Right ventricle myocardium superior (tissue), 1 donor: ENCODE measurements around the gene TRIM44. TPM values are rescaled to one million over a fixed set of nuclear protein-coding genes. Genes with fewer than 3 reads are reported as not detected.

ENCODE experiments used
- ATAC-seq: fragments of 200-7000 bp; cut with Tn5 transposase; one replicate; pipeline ENCODE4 v1.9.1; 2020; ENCODE audit warnings: mild to moderate bottlenecking; ENCODE audit not compliant: poor library complexity
- DNase-seq: peaks from one replicate; pipeline ENCODE4 v3.0.0-alpha.2; 2020
- intact Hi-C: fragments of 100-400 bp; cut with DNase I; formaldehyde crosslinking; loops from one replicate; pipeline ENCODE4 v1.11.2; 2022
- long read RNA-seq: library from polyadenylated mRNA; unstranded; transcript quantifications from one replicate; pipeline ENCODE4 v2.0.0, GENCODE V29; 2021
- total RNA-seq: library from RNA; stranded (reverse); fragmentation: NEBNext Ultra II Directional; extraction: Animal tissue kit (Norgen Biotek cat#: 25700); gene quantifications from one replicate; pipeline ENCODE4 v1.2.1, GENCODE V29; 2021
- donor health status: DM: no; HTN: yes; CAD: no; lungs with severe emphysema.

The TRIM44 gene, protein sequence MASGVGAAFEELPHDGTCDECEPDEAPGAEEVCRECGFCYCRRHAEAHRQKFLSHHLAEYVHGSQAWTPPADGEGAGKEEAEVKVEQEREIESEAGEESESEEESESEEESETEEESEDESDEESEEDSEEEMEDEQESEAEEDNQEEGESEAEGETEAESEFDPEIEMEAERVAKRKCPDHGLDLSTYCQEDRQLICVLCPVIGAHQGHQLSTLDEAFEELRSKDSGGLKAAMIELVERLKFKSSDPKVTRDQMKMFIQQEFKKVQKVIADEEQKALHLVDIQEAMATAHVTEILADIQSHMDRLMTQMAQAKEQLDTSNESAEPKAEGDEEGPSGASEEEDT
- 34.0 TPM for total RNA-seq
- long read RNA-seq, full-length matches to known transcripts: 147 of 163 reads
- long read RNA-seq, partial matches to known transcripts: 0 of 163 reads
- long read RNA-seq, other reads (novel, unspliced or antisense): 16 of 163 reads

DNA sequence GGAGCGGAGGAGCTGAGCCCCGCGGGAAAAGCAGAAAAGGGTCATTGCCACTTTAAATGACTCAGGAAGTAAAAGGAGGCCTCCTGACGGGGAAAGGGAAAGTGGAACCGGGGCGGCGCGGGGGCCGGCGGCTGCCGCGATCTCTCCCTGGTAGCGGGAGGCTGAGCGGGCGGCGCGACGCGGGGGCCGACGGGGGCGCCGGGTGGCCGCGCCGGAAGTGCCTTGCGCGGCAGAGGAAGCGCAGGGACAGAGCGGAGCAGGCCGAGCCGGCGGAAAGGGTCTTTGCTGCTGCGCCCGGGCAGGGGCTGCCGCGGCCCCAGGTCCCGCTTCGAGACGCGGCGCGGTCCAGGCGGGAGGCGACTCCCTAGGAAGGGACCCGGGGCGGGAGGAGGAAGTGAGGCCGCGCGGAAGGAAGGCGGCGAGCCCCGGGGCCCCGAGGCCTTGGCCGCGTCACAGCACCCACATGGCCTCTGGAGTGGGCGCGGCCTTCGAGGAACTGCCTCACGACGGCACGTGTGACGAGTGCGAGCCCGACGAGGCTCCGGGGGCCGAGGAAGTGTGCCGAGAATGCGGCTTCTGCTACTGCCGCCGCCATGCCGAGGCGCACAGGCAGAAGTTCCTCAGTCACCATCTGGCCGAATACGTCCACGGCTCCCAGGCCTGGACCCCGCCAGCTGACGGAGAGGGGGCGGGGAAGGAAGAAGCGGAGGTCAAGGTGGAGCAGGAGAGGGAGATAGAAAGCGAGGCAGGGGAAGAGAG lies at the start of gene TRIM44:
Gene TRIM44, plus strand, starts transcription at position 127 of the 759 bp plus-strand sequence. Its CDS starts 337 bp downstream, at position 464.
- peak; percentile 90 for DNase-seq
- peak; percentile 98 for ATAC-seq
- intact Hi-C loops: loop anchor here (5.0 kb wide), 1 partner anchor 41 kb away; no protein-coding TSS in a partner anchor

DNA sequence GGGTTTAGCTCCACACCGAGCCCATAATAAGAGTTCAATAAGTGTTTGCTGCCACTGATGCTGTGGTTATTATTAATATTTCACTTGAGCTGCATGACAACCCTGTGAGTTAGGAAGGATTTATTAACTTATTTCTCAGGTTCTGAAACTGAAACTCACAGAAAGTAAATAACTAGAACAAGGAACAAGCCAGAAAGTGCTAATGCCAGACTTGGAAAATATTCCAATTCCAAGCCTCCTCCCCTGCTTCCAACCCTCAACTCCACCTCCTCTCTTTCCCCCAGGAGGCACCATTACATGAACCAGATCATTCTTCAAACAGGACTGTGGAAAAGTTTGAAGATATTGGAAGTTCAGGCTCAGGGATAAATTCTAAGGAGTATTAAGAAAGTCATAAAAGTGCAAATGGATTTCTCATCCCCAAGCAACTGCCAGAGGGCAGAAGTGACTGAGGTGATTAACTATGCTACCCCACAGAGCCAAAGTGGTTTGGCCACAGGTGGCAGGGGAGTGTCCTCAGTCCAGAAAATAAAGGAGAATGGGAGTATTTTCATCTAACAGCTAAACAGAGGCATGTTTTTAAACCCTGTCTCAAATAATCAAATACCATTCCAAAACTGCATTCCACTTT lies 47.5 kb upstream of the TRIM44 start:
- intact Hi-C loops: loop anchor here (5.0 to 10.0 kb wide), 6 partner anchors 210 to 860 kb away; no protein-coding TSS in a partner anchor
- DNase-seq: no peak
- ATAC-seq: no peak

DNA sequence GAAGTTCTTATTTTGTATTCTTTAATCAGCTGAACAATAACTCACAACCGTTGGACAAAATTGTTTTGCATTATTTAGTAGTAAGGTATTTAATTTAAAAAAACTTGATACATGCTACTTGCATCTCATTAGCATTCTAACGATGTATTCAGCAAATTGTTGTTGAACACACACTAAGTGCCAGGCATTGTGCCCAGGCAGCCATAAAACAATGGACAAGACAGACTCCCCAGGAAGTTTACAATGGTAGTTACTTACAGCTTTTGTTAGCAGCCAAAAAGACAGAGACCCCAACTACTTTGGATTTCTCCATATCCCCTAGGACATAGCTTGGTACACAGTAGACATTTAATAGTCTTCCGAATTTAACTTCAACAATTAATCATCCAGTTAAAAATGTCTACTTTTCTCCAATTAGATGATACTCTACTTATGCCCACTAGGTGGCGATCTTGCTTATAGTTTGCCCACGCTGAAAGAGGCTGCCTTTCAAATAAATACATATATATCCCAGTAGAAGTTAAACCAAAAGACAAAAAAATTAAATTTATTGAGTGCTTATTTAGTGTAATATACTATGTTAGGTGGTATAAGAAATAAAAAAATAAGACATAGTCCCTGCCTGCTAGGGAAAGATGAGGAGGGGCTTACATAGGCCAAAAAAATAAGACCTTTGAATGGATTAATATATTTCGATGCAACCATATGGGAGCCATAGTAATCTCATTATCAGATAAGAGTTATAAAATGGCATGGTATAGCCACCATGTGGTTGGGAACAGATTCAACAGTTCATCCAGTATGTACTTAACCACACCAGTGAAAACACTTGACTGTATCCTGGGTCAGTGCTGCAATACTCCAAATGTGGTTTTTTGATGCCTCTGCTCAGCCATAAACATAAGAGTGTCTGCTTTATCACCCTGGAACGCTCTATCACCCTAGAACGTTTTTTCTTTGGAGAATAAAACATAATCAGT lies 46.4 kb upstream of the TRIM44 start:
- ATAC-seq (no peak), DNase-seq (no peak)
- intact Hi-C loops: loop anchor here (5.0 to 10.0 kb wide), 6 partner anchors 209 to 859 kb away; no protein-coding TSS in a partner anchor

DNA sequence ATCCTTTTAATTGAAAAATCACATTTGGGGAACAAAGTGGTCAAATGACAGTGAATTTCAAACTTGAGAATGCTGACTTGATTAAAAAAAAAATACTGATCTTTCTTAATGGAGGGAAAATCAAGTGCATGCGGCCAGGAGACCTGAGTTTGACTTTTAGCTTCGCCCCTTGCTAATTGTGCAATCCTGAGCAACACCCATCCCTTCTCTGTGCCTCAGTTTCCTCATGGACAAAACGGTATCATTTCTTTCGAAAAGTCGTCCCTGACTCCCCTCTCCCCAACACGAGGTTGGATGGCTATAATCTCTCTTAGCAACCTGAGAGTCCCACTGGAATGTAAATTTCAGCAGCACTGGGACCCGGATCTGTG lies 45.3 kb upstream of the TRIM44 start:
- no peak for DNase-seq
- no peak for ATAC-seq
- intact Hi-C loops: loop anchor here (5.0 to 10.0 kb wide), 6 partner anchors 208 to 858 kb away; no protein-coding TSS in a partner anchor

DNA sequence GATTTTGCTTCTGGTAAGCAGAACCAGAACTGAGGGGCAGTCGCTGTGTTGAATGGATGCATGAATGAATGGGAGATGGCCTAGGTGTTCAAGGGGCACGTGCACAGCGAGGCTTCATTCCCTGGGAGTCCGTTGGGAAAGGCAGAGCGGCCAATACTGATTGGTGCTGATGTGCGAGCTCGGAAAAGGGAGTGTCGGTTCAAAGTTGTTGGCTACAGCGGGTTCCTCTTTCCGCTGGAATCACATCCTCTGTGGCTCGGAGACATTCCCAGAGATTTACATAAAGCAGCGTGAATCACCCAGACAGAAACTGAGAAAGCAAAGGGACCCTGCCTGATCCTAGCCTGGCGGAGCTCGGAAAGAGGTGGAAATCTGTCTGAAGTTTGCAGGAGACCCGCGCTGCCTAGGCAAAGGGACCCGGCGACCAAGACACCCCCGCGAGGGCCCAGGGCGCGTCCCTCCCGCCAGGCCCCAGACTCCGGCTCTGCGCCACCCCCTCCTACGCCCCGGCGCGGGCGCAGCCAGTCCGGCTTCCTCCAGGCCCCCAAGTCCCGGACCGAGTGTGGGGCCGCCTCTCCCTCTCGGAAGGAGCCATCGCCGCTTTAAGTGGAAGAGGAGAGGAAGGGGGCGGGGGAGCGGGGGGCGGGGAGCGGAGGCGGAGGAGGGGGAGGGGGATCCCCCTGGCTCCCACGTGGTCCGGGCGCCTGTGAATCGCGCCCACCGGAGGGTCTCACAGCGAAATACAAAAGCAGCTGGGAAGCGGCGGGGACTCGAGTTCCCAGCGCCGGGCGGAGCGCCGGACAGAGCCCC lies 44.7 kb upstream of the TRIM44 start, which contains the start of gene FJX1:
Gene FJX1, plus strand, starts transcription at position 774 of the 810 bp plus-strand sequence. CDS start 177 bp downstream, outside the sequence.
- peak; percentile 66 for DNase-seq
- ATAC-seq: peak; percentile 73
- intact Hi-C loops: loop anchor here (5.0 to 10.0 kb wide), 6 partner anchors 207 to 857 kb away; no protein-coding TSS in a partner anchor

DNA sequence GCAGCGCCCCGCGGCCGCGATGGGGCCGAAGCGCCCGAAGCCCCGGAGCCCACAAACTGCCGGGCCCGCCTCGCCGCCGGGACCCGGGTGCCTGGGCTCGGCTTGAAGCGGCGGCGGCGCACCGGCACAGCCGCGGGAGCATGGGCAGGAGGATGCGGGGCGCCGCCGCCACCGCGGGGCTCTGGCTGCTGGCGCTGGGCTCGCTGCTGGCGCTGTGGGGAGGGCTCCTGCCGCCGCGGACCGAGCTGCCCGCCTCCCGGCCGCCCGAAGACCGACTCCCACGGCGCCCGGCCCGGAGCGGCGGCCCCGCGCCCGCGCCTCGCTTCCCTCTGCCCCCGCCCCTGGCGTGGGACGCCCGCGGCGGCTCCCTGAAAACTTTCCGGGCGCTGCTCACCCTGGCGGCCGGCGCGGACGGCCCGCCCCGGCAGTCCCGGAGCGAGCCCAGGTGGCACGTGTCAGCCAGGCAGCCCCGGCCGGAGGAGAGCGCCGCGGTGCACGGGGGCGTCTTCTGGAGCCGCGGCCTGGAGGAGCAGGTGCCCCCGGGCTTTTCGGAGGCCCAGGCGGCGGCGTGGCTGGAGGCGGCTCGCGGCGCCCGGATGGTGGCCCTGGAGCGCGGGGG lies 44.0 kb upstream of the TRIM44 start:
- DNase-seq (peak; percentile 44), ATAC-seq (peak; percentile 42)
- intact Hi-C loops: loop anchor here (5.0 to 10.0 kb wide), 6 partner anchors 206 to 856 kb away; no protein-coding TSS in a partner anchor

DNA sequence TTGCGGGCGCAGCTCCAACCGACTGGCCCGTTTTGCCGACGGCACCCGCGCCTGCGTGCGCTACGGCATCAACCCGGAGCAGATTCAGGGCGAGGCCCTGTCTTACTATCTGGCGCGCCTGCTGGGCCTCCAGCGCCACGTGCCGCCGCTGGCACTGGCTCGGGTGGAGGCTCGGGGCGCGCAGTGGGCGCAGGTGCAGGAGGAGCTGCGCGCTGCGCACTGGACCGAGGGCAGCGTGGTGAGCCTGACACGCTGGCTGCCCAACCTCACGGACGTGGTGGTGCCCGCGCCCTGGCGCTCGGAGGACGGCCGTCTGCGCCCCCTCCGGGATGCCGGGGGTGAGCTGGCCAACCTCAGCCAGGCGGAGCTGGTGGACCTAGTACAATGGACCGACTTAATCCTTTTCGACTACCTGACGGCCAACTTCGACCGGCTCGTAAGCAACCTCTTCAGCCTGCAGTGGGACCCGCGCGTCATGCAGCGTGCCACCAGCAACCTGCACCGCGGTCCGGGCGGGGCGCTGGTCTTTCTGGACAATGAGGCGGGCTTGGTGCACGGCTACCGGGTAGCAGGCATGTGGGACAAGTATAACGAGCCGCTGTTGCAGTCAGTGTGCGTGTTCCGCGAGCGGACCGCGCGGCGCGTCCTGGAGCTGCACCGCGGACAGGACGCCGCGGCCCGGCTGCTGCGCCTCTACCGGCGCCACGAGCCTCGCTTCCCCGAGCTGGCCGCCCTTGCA lies 43.3 kb upstream of the TRIM44 start:
- peak; percentile 56 for ATAC-seq
- DNase-seq: peak; percentile 46
- intact Hi-C loops: loop anchor here (5.0 to 10.0 kb wide), 6 partner anchors 206 to 856 kb away; no protein-coding TSS in a partner anchor

DNA sequence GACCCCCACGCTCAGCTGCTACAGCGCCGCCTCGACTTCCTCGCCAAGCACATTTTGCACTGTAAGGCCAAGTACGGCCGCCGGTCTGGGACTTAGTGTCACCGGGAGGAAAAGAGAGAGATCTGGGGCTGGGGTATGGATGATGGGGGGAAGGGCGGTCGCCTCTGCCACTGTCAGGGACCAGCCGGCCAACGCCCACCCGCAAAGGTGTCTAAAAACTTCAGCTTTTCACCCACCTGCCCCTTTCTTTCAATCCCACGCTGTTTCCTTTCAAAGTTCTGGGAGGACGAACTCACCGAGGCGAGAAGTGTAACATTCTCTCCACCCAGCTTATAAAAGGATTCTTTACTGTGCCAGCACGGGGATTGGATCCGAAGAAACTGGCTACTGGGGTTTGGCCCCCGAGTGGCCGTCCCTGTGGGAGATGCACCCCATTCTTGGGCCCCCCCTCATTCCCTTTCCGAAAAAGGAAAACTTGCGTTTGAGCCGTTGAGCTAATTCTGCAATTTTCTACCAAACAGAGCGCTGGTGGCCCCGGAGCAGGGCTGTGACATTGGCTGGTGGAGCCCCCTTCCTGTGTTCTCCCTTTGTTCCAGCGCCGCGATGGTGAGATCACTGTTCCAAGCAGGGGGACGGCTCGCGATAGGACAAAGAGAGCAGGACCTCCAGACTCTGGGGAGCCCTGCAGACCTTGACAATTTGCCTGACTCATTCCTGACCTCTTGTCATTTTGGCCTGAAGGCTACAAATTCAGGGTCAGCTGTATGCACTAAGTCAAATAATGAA lies 42.5 kb upstream of the TRIM44 start:
- peak; percentile 43 for DNase-seq
- intact Hi-C loops: loop anchor here (5.0 to 10.0 kb wide), 7 partner anchors 42 to 855 kb away; partner anchors contain the start of gene TRIM44
- no peak for ATAC-seq

DNA sequence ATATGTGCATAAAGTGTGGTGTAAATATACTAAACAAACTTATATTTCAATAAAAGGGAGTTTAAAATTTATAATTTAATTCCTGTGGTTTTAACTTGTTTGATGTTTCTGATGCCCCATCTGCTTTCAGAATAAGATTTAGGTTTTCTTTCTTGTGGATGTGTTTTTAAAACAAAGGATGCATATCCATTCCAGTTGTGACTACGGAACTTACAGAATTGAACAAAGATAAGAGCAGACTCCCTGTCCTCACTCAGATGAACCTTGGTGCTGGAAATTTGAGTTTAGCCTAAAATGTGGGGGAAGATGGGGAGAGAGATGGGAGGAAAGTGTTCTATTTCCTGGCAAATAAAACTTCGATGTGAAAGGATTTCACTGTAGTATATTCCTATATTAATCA lies 41.8 kb upstream of the TRIM44 start:
- no peak for ATAC-seq
- intact Hi-C loops: loop anchor here (5.0 kb wide), 1 partner anchor 42 kb away; the partner anchor contains the start of gene TRIM44

DNA sequence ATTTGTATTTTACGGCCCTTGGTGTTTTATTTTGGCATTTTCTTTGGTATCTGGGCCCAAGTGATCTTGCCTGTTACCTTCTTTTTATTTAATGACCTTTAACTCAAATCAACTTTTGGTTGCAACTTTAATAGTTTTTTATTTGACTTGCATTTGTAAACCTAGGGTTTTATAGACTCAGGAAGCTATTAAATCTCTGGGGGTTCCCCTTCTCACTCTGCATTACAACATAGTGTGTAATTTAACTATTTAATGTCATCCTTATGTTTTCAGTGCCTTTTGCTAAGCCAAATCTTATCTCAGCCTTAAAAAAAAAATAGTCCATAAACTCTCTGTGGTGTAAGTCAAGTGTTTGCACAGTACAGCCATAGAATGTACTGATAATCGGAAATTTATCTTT lies 41.0 kb upstream of the TRIM44 start:
- DNase-seq (no peak), ATAC-seq (no peak)
- intact Hi-C loops: loop anchor here (5.0 kb wide), 1 partner anchor 41 kb away; the partner anchor contains the start of gene TRIM44

More for the DNA sequence above, 41.8 kb upstream of the TRIM44 start:
- no peak for DNase-seq

DNA sequence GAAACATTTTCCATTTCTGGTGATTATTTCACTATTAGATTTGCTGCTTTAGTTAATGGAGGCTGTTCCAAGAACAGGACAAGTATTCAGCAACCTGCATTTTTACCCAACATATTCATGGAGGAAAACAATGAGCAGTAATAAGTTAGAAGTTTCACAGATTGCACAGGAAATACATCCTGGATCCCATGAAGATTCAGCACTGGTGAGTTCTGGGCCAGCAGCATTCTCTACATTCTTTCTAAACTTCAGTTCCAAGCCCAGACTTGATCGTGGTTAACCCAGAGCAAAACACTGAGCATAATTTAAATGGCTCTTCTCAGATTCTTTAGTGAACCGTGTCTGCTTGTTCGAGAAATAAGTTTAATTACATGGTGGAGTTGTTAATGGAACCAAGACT lies 40.5 kb upstream of the TRIM44 start:
- DNase-seq: no peak
- no peak for ATAC-seq
- intact Hi-C loops: loop anchor here (5.0 kb wide), 1 partner anchor 40 kb away; the partner anchor contains the start of gene TRIM44

DNA sequence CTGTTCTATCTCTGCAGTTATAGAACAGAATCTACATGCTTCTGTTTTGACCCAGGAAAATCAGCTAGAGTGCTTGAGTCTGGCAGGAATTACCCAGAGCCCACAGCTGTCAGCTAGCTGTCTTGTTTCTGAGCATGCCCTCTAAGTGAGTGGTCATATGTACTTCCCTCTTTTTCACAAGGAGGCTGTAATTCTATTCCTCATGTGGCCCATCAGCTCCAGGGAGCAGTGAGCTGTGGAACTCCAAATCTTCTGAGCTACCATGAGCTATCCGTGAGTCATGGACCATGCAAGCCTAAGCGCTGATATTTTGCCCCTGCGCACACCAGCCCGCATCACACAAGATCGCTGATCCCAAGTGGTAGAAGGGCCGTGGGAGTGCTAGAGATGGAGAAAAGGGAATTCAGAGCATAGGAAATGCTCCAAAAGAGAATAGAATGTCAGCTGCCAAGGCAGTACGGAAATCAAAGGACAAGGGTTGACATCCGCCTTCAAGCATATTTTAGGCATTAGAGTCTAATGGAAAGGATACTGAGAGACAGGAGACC lies 38.9 kb upstream of the TRIM44 start:
- DNase-seq (no peak), ATAC-seq (no peak)
- intact Hi-C loops: loop anchor here (5.0 kb wide), 1 partner anchor 39 kb away; the partner anchor contains the start of gene TRIM44

DNA sequence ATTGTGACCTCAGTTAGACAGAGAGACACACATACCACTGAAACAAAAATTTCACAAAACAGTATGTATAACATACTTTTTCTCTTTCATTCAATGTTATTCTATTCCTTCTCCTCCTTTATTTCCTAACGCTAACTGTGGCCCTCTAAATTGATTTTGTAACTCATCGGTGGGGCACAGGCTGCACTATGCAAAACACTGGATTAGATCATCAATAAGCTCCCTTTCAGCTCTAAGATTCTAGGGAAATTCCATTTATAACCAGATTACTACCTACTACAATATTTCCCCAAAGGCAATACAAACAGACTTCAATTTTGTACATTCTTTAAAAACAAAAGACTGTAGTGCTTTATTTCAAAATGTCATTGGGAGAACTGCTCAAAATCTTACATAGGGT lies 38.3 kb upstream of the TRIM44 start:
- no peak for DNase-seq
- intact Hi-C loops: loop anchor here (5.0 kb wide), 1 partner anchor 38 kb away; the partner anchor contains the start of gene TRIM44
- no peak for ATAC-seq

DNA sequence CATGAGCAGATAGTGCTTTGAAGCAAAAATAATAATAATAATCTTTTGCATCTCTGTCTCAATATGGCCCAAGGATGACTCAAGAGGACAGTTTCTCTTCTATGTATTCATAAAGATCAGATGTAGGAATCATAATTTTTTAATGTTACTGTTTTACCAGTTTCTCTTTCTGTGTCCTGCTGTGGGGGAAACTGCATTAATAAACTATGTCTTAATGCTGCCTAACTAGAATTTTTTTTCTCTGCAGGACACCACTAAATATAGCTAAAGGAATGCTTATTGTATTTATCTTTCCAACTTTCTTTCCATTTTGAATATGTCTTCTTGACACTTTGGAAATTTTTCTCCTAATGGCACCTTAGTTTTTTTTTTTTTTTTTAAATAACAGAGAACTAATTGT lies 37.8 kb upstream of the TRIM44 start:
- intact Hi-C loops: loop anchor here (5.0 kb wide), 1 partner anchor 38 kb away; the partner anchor contains the start of gene TRIM44
- no peak for ATAC-seq

More for the DNA sequence above, 37.8 kb upstream of the TRIM44 start:
- no peak for DNase-seq
